ENCODE measurements around the gene FYN.
"Not testable (repeated sequence)": the region's sequence is repeated elsewhere in the genome, so short reads cannot be mapped to it uniquely, and the experiment has no call there.

FYN gene

DNA sequence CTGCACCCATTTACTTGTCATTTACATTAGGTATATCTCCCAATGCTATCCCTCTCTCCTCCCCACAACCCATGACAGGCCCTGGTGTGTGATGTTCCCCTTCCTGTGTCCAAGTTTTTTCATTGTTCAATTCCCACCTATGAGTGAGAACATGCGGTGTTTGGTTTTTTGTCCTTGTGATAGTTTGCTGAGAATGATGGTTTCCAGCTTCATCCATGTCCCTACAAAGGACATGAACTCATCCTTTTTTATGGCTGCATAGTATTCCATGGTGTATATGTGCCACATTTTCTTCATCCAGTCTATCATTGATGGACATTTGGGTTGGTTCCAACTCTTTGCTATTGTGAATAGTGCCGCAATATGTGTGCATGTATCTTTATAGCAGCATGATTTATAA is 87.1 kb downstream of the FYN start:
- not testable (repeated sequence) for DNase-seq

DNA sequence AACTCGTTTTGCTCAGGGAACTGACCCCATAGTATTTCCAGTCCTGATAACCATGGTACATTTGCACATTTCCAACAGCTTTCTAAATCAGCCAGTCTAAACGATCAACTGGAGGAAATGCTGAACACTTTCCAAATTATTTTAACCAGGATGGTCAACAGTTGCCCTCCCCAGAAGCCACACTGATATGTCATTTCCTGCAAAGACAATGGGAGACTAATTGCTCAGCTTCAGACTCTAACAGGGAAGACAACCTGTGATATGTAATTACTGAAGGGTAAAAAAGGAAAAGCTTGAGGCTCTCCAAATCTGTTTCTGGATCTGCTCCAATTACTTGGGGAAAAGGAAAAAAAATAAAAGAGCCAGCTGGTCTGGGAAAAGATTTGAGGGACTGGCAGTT is 88.8 kb downstream of the FYN start:
- no peak for DNase-seq

DNA sequence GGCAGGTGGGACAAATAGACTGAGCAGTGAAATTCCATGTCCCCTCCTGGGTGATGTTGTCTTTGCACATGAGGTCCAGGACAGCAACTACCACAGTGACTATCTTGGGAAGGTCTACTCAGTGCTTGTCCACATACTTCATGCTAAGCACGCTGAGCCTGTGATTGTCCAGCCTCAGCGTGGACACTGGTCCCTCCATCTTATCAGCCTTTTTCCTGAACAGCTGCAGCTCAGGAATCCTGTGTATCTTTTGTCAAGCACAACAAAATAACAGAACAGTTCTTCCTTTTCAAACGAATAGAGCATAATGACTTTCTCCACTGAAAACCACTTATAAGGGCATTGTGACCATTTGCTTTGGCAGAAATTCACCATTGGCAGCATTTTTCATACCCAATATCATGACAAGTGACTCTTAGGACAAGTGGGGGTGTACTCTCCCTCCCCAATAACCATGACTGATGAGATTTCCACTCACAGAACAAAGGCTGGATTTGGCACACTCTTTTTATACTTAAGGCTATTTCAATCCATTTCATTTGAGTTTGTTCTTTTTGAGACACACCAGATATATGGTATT is 90.3 kb downstream of the FYN start:
- DNase-seq, result no peak

DNA sequence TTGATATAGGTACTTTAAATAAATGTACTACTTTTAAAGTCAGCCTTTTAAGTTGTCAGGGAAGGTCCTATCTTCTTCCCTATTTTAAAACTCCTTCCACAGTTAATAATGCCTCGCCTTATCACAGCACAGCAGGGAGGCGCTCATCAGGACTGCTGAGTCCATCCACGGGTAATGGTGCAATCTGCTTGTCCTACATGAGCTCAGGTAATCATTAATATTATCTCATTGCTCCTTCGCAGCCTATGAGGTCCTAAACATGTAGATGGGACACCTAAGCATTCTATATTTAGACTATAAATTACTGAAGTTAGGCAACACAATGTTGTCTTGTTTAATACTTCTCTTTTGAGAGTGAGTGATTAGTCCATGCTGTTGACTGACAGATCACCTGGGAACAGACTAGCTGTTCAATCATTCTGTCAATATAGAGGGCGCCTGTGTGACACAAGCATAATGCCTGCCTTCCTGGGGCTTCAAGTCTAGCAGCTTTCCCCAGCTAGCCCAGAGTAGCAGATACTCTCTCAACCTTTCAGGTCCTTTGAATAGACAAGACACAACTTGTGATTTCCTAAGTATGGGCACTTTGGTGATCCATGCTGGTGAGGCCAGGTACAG is 91.0 kb downstream of the FYN start:
- DNase-seq, result no peak

DNA sequence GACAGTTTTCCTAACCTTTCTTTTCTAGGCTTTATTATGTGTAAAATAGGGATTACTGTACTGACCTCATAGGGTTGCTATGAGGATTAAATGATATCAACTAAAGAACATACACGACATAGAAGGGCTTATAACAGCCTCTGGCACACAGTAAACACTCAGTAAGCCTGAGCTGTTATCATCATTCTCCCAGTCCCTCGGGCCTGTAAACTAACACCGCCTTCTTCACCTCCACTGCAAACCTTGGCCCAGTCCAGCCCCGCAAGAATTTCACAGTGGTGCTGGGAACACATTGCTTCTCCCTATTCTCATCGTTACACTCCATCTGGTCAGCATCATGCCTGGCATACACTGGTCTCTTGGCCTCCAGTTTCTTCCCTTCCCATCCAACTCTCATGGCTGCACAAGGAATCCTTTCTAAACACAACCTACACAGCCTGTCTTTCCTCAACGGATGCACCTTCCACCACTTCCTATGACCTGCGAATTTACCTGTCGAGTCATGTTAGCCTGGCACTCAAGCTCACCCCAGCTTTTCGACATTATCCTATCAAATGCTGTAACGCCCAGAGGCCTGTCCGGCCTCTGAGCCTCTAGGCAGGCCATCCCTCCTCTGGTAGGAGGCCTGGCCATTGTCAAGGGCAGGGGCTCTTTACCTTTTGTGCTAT is 92.1 kb downstream of the FYN start:
- no peak for DNase-seq

DNA sequence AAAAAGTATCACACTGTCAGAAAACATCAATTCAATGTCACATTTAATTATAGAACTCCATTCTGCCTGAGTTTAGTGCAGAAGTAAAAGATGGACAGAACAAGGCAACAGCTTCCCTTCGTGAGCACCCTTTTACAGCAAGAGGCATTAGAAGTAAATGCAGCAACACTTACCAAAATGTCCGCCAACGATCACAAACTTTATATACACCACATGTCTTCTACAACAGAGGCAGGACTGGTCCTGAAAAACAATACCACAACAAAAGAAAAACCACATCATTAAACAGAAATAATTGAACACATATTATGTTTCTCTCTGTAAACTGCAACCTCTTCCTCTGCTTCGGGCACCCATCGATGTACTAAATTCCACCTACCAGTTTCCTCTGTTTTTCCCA is 92.9 kb downstream of the FYN start:
- DNase-seq, result no peak

DNA sequence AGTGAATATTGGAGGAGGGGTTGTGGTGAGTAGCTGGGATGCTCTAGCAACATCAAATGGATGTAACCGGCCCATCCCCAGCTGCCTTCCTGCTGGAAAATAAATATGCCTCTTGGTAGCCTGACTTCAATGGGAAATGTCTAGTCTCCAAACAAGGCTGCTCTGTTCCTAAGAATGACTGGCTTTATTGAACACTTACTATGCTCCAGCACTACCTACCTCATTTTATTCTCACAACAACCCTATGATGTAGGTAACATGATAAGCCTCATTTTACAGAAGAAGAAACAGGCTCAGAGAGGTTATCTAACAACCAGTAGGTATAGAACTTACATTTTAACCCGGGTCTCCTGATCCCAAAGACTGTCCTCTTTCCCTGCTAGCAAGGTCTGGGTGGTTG is 93.6 kb downstream of the FYN start:
- DNase-seq, result no peak

DNA sequence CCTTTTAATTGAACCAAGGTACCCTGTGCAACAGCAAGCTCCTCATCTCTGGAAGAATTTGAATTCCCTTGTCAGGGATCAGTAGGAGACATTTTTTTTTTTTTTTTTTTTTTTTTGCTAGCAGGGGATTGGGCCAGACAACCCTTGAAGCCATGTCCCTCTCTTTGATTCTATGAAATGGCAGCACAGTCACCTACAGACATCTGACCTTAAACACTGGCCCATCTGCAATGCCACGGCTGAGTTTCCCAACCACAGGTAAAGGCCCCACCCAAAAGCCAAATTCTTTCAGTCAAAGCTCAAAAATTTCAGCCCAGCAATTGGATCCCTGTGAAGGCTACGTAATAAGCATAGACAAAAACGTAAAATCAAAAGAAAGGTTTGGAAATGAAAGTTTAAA is 94.2 kb downstream of the FYN start:
- DNase-seq, result no peak

DNA sequence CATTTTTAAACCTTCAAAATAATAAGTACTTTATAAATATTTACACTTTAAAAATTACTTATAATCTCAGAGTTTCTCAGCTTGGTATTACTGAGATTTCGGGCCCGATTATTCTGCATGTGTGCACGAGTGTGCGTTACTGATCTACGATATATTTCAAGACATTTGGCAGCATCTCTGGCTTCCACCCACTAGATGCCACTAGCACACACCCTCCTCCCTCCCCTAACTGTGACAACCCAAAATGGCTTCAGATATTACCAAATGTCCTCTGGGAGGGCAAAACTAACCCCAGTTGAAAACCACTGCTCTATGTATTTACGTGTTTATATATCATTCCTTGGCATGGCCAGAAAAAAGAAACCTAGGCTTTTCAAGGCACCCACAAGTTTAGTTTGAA is 95.9 kb downstream of the FYN start:
- DNase-seq, result no peak

DNA sequence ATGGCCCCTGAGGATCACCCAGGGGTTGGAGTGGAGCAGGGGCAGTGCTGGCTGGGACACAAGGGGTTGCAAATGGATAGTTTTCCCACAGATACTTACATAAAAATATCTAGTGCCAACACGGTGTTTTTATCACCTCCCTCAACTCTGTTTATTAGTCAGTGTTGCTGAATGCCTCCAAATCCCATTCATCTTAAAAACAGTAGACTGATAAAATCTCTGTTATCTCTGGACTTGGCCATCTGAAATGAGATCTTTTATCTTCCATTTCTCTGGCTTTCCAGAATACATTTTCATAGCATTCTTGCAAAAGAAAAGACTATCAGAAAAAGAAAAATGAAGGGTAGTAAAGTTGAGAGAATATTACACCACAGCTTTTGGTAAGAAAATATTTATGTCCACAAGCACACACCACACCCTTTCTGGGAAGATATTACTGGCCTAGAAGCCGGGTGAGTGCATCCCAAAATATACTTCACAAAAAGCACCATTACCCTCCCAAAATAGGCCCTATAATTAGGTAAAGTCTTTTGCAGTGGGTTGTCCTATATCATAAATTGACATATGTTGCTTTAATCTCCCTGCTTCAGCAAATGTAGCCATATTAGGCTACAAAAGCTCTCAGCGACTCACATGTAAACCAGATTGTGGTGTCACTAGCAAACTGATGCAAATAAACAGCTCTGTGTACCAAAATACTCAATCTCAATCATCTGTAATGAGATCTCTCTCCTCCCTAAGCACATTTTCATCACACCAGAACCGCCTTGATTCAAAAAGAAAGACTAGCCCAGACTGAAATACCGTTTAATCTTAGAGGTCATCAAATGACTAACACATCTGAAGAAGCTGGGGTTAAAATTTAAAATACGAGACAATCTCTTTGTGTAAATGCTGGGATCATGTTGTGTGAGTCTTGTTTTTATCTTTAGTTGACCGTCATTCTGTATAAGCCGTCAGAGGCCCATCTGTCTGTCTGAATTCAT is 96.7 kb downstream of the FYN start:
- DNase-seq, result no peak

DNA sequence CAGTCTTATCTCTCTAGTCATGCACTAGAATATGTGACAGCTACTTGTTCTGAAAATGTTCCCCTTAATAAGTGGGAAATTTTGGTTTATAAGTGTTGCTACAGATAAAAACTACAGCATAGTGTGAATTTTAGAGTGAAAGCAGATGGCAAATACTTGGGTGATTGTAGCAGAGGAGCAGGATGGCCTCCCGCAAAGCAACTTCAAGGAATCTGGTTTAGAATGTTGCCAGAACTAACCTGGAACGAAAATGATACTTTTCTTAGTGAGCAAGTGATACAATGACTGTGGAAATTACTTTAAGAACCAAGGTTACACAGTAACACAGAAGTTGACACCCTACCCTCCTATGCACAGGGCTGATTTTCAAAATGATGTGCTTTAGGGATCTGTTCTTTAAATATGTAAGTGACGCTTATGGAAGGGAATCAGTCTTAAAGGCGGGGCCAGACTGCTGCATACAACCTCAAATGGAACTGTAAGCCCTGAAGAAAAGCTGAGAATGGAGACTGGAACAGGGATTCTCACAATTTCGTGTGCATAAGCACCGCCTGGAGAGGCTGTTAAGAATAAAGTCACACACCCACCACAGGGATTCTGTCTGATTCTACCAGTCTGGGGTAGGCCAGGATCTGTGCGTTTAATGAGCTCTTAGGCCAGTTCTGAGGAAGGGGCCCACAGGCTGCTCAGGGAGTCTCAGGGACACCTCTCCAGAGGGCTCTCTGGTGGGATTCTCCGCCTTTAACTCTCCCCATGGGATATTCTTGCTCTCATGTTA is 97.9 kb downstream of the FYN start:
- DNase-seq, result no peak

DNA sequence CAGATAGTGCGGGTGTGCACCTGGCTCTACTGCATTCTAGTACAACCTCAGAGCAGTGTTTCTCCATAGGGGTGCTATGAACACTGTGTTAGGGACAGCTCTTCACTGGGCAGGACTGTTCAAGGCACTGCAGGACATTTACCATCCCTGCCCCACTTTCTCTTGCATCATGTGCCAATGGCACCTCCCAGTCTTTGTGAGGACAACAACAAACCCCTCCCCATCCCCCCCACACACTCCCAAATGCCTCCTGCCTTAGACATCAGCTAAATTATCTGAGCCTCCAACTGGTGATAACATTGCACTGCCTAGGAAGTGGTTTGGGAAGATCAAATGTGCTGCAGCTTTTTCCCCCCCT is 98.9 kb downstream of the FYN start:
- DNase-seq, result no peak

DNA sequence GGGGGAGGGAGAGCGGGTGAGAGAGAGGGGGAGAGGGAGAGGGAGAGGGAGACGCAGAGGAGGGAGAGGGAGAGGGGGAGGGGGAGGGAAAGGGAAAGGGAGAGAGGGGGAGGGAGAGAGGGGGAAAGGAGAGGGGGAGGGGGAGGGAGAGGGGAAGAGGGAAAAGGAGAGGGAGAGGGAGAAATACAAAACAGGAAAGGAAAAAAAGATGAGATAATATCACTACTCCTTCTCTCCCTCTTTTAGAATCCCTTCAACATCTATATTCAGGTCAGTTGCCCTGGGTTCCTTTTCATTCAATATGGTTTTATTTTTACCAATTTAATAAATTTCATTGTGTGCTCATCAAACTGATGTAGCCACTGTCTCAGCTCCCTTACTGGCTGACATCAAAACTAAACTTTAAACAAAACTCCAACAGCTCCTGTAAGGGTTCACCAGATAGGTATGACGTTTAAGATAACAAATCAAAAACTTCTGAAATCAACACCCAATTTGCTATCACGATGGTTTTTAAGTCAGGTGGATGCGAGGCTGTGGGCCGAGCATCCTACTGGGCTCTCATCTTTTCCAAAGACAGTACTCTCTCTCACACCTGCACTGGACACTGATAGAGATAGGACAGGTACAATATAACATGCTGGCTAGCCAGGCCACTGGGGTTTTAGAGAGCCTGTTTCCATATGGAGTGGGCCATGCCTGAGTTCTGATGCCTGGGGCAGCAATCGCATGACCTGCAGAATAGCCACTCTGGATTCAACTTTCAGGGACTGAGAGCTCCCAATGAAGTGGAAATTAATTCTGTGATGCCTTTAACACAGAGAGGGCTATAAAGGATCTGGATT is 99.5 kb downstream of the FYN start:
- no peak for DNase-seq

DNA sequence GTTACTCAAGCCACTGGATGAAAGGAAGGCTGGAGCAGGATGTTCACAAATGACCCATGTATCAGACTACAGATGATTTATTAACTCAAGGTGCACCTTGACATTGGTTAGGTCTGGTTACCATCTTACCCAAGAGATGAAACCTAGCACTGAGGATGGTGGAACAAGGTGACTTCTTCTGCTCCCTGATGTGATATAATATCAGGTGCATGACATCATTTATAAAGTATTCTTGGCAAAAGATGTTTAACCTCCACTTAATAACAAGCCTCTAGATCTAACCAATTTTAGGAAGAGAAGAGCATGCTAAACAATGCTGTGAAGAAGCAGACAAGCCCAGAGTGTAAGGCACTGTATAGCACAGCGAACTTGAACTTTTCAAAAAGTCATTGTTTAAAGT is 100.9 kb downstream of the FYN start:
- DNase-seq, result no peak

DNA sequence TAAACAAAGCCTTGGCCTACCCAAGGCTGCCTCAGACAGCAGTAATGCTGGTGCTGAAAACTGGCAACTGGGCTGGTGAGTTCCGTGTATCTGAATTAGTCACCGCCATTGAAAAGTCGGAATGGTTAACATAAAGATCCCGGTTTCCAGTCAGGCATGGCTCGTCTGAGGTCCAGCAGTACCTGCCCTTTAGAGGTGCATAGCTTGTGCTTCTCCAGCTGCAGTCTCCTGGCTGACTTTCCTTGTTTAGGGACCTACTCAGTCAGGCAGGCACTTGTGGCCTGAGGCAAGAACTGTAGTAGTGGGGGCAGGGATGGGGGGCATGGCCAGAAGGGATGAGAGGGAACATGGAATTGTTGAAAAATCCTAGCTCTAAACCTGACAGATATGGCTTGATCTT is 101.6 kb downstream of the FYN start:
- no peak for DNase-seq

DNA sequence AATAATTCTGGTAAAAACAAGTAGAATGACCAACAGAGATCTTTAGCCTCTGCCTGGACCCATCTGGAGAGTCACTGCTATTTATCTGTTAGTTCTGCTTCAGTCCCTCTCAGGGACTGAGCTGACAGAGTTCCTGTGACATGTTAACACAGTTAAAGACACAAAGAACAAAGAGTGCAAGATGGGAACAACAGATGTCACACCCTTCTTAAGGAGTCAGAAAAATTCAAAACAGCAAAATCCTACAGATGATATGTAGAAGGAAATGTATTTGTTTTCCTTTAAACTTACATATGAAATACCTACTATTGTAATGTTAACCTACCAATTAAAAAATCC is 102.2 kb downstream of the FYN start:
- DNase-seq, result no peak

DNA sequence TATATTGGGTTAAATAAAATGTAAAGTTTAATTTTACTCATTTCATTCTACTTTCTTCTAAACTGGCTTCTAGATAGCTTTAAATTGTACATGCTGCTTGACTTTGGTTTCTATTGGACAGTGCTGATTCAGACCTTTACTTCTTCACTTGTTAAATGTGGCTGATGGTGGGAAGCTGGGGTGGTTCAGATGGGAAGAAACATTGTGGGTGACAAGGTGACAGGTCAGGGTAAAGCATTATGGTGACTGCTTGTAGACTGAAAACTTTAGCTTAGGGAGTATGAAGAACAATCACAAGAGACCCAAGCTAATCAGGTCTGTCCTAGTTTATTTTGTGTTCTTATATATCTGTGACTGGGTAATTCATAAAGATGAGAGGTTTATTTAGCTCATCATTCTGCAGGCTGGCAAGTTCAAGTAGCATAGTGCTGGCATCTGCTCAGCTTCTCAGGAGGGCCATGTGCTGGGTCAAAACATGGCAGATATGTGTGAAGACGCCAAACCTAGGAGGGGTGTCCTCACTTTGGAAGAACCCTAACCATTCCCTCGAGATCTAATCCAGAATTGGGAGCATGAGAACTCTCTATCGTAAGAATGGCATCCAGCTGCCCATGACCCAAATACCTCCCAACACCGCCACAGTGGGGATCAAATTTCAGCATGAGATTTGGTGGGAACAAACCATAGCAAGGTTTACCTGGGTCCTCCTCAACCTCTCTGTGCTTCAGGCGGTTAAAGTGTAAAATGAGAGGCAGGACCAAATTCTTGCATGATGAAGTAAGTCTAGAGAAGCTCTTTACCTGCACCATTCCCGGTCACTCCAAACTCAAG is 102.8 kb downstream of the FYN start:
- no peak for DNase-seq

DNA sequence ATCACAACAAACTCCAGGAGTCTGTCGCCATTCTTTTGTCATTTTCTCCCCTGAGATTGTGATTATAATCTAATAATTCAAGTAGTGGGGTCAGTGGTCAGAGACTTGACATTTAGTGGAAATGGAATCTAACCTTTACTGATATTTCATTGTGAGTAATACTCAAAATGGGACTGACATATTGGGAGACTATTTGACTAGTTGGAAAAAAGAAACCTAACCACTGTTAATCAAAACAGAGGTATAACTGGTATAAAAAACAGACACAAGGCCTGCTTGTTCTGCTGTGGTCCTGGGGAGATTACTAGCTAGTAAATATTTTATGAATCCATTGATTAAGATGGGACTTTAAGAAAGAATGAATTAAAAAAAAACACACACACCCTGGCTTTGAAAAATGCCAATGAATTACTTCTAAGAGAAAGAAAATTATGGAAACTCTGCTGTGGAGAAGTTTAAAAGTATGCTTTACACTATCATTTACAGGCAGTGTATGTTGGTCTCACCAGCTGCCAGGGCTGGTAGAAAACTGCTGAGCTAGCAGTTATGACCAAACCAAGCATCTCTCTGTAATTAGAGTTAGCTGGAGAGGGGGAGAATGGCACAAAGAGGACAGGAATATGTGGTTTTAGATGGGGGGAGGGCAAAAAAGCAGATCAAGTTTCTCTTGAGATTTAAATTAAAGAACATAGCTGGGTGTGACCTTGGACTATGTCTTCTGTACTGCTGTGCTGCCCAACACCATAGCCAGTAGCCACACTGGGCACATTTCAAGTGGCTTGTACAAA is 103.7 kb downstream of the FYN start:
- no peak for DNase-seq

DNA sequence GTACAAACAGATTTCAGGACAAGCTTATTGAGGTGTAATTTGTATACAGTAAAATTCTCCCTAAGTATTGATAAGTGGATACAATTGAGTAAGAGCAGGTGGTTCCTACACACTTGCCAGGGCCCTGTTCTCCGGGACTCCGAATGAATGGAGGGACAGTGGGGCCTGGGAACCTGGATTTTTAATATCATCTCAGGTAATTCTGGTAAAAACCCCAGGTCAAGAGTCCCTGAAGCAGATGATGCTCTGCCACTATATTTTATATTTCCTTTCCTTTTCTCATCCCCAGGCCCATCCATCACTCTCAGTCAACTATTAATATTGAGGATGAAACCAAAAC is 104.9 kb downstream of the FYN start:
- DNase-seq, result no peak

DNA sequence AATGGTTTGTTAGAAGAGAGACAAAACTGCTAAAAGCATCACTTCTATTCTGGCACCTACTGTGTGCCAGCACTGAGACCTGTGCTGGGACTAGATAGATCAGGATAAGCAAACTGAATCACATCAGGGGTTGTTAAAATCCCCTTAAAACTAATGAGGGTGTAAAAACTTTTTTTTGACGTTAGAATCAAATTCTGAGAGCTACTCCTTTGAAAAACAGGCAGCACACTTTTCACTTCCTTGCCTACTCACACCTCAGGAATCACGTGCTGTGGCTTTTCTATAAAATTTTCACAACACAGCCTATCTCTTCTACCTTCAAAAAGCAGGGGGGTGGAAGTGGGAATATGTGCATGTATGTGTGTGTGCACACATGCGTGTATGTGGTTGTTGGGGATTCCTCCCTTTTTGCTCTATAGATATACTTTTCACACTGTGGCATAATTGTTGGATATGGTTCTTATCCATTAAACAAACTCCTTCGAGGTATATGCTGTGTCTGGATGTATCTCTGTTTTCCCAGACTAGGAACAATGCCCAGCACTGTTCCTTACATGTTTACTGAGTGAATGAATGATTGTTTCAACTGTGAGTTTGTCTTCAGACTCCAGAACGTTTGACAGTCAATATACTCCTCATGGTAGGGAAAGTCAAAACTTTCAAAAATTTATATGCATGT is 105.4 kb downstream of the FYN start:
- peak; percentile 20 for DNase-seq

Measured in activated gamma-delta T cell treated with Interleukin-2 at 50 U/mL for 16 hours (primary cell).